Renal pelvis (tissue), 4 donors: ENCODE data around the gene ALDH4A1. TPM values are rescaled to one million over a fixed set of nuclear protein-coding genes. Genes with fewer than 3 reads are reported as not detected.
"Not testable (repeated sequence)": the region's sequence is repeated elsewhere in the genome, so short reads cannot be mapped to it uniquely, and the experiment has no call there.

Experiments used
- DNase-seq: peaks from one replicate; pipeline ENCODE4 v3.0.0-alpha.2; 2013
- polyA plus RNA-seq, 3 donors: library from polyadenylated mRNA; unstranded; fragments of 120-200 nt; gene quantifications; one replicate each; pipeline ENCODE4 v1.2.1, GENCODE V29; 2013; ENCODE audit not compliant: insufficient read length in 3 of 3

ALDH4A1 gene
- polyA plus RNA-seq, 3 donors: 81.1 to 92.8 (median 85.7) TPM

DNA sequence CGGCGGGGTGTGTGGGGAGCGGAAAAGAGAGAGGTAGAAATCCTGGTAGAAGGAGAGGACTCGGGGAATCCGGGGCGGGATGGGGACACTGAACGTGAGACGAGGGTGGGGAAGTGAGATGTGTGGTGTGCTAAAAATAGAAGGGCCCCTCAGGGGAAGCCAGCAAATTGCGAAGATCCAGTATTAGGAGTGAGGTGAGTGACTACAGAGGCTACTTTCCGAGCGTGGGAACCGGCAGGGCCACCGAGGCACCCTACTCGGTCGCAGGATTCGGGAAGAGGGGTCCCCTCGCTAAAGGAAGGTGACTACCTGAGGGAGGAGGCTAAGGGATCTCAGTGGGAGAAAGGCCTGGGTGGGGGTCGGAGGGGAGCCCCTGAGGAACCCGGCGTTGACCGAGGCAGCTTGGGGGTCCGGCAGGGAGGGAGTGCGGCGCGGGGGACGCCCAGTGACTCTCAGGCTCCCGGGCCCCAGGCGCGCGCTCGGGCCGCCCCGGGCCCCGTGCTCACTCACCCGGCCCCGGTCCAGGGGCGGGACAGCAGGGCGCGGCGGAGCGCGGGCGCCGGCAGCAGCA is 318 bp downstream of the ALDH4A1 start:
- DNase-seq: no peak

DNA sequence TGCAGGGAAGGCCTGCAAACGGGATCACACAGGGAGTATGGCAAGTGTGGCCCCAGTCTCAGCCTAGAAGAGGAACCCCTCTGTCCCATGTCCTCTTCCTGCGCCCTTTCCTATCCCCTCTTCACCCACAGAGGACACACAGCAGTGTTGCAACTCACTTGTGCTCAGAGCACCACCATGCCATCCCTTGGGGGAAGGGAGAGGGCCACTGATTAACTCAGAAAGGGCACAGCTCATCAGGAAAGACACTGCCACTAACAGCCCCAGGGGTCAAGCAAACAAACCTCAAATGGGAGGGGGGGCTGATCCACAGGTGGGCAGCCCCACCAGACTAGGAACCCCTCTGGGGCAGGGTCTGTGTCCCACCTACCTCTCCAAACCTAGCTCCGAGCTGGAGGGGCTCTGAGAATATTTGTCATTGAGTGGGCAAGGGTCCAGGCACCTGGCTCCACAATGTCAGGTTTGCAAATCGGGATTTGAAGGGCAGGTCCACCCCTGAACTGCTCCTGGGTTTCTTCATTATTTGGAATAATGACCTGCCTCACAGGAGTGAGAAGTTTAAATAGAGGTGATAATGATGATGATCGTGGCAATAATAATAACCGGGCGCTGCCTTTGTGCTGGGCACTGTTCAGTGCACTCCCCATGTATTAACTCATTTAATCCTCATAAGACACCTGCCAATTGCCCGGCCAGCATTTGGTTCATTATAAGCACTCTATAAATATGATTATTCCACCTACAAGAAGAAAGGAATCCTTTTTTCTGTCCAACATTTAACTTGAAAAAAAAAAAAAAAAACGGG is 1.0 kb downstream of the ALDH4A1 start:
- DNase-seq: no peak

DNA sequence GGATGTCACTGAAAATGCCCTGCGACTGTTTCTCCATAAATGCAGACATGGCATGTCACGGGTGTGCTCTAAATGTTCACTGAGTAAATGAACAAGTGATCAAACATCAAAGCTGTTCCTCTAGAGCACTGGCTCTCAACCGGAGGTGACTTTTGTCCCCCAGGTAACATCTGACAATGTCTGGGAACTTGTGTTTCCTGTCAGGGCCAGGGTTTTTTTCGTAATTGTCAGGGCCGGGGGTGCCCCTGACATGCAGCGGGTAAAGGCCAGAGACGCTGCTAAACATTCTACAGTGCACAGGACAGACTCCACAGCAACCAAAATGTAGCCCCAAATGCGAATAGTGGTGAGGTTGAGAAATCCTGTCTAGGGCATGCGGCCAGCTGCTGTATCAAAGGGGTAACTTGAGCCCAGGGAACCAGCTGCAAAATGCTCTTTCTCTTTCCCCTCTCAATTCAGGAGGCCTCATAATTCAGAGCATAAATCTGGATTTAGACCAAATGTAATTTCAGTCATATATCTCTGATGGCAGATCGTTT is 2.0 kb downstream of the ALDH4A1 start:
- DNase-seq: no peak

DNA sequence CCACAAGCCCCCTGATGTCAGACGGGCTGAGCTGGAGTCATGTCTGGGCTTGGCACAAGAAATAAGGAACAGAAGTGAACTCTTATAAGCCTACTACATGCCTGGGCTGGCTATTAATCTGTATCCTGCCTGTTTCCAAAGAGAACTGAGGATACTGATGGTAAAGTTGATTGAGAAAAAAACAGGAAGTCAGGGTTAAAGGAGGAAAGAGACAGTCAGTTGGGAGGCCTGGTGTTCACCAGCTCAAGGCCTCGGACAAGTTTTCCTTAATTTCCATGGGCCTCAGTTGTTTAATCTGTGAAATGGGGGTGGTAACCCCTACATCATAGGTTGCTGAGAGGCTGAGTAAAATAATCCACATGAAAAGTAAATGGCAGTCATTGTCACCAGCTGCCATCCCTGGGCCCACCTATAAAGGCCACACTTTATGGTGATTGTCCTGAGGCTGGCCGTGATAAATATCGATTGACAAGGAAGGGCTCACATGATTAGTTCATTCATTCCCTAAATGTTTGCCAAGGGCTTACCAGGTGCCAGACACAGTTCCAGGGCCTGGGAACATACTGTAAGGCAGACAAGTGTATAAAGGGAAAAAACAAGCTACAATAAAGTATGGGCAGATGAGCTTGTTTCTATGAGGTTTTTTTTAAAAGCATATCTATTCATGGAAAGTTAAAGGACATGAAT is 2.8 kb downstream of the ALDH4A1 start:
- no peak for DNase-seq

DNA sequence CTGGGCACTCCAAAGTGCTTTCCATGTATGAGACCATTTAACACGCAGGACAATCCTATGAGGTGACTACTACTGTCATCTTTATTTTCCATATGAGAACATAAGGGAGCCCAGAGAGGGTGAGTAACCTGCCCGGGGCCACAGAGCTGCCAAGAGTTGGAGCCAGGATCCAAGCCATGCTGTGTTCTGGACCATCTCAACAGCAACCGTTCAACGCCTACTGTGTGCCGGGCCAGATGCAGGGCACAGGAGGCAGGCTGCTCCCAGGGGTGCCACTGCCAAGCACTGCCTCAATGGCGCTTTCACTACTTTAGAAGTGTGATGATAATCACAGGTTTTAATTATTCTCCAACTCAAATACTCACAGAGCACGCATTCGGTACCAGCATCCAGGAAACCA is 3.8 kb downstream of the ALDH4A1 start:
- no peak for DNase-seq

DNA sequence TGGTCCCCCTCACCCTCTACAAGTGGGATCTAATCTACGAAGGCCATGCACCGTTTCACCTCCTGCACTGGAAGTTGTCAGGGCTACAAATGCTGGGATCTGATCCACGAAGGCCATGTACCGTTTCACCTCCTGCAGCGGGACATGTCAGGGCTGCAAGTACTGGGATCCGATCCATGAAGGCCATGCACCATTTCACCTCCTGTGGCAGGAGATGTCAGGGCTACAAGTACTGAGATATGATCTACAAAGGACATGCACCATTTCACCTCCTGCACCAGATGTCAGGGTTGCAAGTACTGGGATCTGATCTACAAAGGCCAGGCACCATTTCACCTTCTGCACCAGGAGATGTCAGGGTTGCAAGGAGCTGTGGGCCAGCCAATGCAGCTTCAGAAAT is 7.0 kb downstream of the ALDH4A1 start:
- no peak for DNase-seq

DNA sequence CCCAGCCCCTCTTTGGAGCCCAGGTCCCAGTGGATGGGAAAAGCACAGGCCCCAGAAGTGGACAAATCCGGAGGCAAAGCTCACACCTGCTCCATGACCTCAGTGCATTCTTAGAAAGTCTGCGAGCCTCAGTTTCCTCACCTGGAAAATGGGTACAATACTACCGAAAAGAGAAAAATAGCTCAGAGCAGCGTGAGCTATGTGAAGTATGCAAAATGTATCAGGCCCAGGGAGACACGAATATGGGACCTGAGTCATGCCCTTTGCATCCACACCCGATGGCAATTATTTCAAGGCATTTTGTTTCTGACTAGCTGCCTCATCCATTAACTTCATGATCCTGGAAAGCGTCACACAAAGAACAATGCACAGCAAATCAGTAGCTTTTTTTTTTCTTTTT is 9.2 kb downstream of the ALDH4A1 start:
- no peak for DNase-seq

DNA sequence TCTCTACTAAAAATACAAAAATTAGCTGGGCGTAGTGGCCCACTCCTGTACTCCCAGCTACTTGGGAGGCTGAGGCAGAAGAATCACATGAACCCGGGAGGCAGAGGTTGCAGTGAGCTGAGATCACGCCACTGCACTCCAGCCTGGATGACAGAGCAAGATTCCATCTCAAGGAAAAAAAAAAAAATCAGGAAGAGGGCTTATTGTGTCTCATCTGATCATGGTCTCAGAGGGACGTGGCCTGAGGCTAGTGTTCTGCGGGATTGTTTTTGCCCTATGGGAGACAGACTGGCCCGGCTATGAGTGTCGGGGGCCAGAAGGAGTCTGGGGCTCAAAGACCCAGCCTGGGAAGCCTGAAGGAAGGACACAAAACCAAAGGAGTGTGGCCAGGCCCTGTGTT is 10.5 kb downstream of the ALDH4A1 start:
- DNase-seq: not testable (repeated sequence)

DNA sequence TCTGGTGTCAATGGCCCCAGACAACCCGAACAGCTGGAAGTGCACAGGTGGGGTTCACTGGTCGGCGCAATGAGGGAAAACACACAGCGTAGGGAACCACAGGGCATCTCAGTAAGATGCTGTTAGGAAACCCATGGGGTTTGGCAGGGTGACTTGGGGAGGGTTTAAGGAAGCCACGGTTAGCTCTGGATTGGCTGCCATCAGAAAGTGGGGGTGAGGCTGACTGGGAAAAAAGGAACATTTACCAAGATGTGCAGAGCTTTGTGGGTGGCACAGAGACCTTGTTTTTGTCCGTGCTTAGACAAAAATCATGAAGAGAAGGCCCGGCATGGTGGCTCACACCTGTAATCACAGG is 11.0 kb downstream of the ALDH4A1 start:
- no peak for DNase-seq

DNA sequence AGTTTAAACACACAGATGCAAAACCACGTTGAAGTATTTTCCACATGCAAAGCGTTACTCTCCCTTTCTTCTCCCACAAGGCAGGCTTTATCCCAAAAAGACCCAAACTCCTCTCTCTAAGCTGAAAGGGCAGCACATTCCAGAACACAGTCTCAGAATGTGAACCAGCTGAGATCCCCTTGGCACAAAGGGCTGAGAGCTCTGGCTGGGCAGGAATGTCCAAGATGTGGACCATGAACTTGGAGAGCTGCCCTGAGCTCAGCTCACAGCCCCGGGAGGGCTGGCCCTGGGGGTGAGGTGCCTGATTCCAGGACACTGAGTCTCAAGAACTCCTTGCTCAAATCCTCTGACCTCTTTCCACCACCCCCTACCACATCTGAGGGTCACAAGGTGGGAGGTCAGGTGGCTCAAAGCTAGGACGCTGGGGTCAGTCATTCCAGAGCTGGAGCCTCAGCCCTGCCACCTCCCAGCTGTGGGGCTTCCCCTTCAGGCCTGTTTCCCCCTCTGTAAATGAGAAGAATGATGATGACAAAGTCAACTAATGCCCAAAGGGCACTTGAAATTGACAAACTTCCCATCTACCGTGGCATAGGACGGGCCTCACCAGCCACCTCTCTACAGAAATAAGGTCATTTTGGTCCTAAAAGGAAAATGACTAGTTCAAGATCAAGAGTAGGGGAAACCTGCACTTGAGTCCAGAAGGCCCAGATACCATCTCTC is 11.5 kb downstream of the ALDH4A1 start:
- DNase-seq: no peak

DNA sequence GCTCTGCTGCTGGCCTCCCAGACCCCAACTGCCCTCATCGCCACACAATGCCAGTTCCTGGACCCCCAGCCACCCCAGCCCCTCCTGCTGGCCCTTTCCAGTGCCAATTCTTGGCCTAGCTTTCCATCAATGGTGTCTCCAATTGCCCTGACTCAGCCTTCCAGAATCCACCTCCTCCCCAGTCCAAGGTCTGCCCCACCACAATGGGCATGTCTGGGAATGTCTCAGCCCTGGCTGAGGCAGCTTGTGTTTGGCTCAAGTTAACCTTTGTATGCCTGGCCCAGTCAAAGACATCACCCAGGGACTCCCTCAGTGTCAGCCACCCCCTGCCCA is 16.4 kb downstream of the ALDH4A1 start:
- DNase-seq: no peak

DNA sequence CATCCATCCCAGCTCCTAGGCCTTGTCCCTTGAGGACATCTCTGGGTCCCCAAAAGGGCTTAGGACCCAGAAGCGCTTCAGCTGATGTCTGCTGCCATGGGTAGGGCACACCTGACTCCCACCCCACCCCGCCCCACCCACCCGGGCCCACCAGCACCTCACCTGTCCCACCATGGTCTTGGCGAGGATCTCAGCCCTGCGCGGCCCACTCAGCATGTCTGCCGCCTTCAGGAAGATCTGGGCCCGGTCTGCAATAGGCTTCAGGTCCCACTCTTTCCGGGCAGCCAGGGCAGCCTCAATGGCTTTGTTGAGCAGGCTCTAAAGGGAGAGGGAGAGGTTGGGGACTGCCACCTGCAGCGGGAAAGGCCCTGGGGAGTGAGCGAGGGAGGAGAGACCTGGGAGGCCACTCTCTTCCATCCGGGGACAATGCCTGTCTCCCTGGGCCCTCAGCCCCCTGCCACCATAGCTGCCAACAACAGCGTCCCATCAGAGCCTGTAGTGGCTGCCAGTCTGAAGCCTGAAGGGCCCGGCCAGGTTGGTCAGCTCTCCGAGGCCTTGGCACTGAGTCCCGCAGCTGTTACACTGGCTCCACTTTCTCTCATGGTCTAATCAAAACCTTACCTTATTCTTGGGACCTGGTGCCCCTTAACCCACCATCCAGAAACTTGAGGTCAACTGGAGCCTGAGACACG is 16.9 kb downstream of the ALDH4A1 start:
- no peak for DNase-seq

DNA sequence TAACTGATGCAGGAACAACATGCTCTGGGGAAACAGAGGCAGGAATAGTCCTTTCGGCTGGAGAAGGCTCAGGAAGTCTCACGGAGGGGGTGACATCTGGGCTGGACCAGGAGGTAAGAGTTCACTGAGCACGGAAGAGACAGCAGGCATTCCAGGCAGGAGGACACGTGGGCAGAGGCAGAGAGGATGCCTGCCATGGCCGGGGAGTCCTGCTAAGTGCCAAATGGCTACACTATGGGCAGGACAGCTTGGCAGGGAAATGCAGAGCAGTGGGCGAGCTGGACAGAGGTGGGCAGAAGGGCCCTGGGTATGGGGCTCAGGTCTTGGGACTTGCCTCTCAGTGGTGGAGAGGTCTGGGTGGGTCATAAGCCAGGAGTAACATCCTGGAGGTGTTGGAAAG is 17.6 kb downstream of the ALDH4A1 start:
- no peak for DNase-seq

DNA sequence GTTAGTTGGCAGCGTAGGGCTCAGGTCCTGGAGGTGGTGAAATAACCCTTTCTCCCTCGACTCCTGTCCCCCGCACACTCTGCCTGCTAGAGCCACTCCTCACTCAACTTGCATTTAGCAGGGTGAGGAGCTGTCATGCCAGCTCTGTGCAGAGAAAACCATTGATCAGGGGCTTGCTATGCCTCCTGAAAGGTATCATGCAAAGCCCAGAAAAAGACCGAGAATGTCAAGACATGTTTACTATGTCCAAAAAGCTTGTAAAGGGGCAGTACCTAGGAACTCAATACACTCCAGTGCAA is 18.0 kb downstream of the ALDH4A1 start:
- no peak for DNase-seq

DNA sequence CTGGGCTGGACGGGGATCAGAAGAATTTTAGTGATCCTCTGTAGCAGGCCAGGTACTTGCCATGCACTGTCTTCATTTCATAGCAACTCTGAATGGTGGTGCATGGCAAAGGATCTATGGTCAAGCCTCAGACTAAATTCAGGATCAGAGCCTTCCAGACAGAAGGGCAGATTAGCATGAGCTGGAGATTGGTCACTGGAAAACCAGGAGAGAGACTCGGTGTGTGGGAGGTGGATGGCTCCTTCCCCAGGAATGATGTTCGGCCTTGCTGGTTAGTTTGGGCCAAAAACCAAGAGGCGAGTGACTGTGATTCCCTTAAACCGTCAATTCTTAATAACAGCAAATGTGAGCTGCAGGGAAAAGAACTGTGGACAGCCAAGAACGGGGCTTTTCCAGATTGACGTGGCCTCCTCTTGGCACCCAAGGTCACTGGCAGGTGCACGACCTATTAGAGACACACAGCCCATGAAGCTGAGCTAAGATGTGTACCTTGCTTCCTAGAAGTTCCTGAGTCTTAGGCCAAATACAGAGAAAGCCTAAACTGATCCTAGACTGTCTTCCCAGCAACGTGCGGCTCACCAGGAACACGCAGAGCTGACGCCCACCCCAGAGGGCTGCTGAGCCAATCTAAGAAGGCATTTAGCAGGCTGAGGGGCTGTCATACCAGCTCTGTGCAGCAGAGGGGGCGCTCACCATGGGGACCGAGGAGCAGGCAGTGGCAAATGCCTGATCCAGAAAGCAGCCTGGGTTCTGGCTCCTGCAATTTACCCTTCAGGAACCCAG is 18.5 kb downstream of the ALDH4A1 start:
- DNase-seq: peak; percentile 40

DNA sequence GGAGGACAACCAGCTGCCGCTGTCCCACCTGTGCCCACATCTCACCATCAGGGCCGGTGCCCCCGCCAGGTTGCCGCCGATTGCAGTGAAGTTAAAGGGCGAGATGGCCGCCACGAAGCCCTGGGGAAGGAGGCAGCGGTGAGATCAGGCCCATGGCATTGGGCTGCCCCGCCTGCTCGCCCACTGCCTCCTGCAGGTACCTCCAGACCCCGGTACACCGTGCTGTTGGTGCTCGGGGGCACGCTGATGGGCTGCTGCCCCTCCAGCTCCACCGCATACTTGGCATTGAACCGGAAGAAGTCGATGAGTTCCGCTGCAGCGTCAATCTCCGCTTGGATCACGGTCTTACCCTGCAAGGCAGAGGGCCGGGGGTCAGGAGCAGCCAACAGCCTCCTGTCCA is 19.3 kb downstream of the ALDH4A1 start:
- DNase-seq: no peak

DNA sequence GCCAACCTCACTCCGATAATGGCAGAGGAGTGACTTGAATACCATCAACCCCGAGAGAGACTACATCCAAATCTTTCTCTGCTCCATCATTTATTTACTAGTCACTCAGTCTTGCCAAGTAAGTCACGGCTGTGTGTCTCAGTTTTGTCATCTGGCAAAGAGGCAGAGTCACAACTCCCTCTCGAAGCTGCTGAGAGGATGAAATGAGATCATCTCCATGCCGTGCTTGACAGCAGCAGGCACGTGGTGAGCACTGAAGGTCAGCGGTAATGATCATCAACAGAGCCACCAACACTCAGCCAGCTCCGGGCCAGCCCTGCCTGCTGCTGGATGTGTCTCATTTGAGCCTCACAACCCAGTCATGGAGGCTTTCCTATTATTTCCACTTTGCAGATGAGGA is 19.9 kb downstream of the ALDH4A1 start:
- no peak for DNase-seq

DNA sequence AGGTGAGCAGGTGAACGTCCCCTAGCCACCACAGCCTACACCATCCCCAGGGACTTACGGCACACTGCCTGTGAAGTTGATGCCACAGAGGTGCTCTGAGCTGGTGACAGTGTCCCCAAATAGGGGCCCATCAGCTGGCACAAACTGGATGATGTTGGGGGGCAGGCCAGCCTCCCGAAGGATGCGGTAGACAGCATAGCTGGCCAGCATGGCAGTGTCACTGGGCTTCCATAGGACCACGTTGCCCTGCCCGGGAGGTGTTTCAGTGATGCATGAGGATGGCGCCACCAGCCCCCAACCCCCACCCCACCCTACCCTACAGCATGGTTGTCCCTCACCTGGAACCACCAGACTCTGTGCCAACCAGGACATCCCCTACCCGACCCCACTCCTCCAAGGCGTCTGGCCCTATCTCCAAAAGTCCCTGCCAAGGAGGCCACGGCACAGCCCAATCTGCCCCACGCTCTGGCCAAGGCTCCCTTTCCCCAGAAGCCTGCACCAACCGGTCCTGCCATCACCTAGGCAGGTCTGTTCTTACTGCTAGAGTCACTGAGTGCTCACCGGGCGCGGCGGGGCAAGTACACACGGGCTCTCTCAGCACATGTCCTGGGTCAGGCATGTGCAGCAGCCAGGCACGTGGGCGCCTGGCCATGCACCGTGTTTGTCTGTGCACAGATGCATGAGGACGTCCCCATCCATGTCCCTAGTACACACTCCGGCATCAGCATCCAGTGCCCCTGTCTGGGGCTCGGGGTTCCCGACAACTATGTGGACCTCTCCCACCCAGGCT is 20.5 kb downstream of the ALDH4A1 start:
- DNase-seq: no peak

DNA sequence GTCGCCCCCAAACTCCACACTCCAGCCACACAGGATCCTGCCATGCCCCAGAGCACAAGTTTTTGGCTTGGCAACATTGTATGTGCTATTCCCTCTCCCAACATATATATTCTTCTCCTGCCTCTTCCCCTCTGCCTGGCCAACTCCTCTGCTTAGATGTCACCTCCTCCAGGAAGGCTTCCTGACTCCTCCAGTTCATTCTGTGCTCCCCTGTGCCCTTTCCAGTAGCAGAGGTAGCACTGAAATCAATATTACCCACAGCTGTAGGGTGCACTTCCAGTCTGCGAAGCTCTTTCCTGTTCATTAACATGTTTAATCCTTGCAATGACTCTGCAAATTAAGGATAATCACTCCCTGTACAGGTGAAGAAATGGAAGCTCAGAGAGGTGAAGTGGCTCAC is 21.2 kb downstream of the ALDH4A1 start:
- no peak for DNase-seq

DNA sequence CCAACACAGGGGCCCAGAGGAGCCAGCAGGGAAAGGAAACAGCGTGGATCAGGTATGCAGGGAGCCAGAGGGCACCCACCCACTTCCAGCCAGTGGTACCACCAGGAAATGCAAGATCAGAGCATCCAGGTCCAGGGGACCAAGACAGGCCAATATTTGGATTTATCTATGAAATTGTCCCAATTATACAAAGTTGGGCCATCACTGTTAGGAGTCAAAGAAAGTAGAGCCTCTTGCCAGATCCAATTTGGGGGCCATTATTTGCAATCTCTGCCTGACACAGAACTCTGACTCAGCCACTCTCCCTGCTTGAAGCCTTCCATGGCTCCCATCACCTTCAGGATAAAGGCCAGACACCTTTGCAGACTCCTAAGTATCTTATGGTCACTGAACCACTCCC is 21.8 kb downstream of the ALDH4A1 start:
- no peak for DNase-seq
